K562 (cell line): Measurements from ENCODE around the gene PLSCR3. TPM values are rescaled to one million over a fixed set of nuclear protein-coding genes. Genes with fewer than 3 reads are reported as not detected.

Experiments used
- ATAC-seq: fragments of 200-7000 bp; cut with Tn5 transposase; 3 replicates; pipeline ENCODE4 v1.9.1; 2020; ENCODE audit warnings: moderate library complexity
- BruUV-seq: library from RNA; stranded (reverse); fragments of 400-500 nt; replicated peaks from 2 replicates; lab custom pipeline; 2021; lab: Mats Ljungman, UMichigan
- CTCF ChIA-PET: fragments of 300-600 bp; formaldehyde crosslinking; extraction: SDS; loops from one replicate; lab custom pipeline; 2021; ENCODE audit warnings: low intra/inter-chr PET ratio; lab: Yijun Ruan, JAX
- POLR2A ChIA-PET: fragments of 300-600, 350-650 bp; sonication (Branson Sonifier 250); formaldehyde crosslinking; extraction: SDS; loops from one replicate; lab custom pipeline; 2021; ENCODE audit warnings: antibody characterized with exemption, inconsistent platforms; lab: Yijun Ruan, JAX
- DNase-seq, 4 experiments: peaks; one replicate each; pipeline versions ENCODE4 v3.0.0 to v3.0.0-alpha.2; 2011 to 2018; ENCODE audit warnings: low spot score in 3 of 4, mixed read lengths in 3 of 4; ENCODE audit errors: extremely low read depth in 1 of 4
- FAIRE-seq: peaks from 2 replicates; lab custom pipeline; 2011; peaks lifted over from hg19 to GRCh38; lab: Jason Lieb, UNC
- H2AFZ ChIP-seq: 2 replicates; pipeline ENCODE4 v1.6.0; 2011; ENCODE audit warnings: low read depth, low read length, control low read depth, inconsistent platforms
- H3K27ac ChIP-seq: fragments of 200-600 bp; 3 replicates; pipeline ENCODE4 v1.8.0; 2011; ENCODE audit warnings: low read depth, mild to moderate bottlenecking, control low read depth, inconsistent platforms, low read length, moderate library complexity, mixed read lengths; ENCODE audit errors: extremely low read depth
- H3K27me3 ChIP-seq, 2 experiments: fragments of 300-600 bp in 1 of 2; 2 replicates in 1 of 2; 3 replicates in 1 of 2; pipeline versions ENCODE4 v1.6.0 to v1.8.0; 2011; ENCODE audit warnings: inconsistent platforms in 2 of 2, low read length in 2 of 2, mild to moderate bottlenecking in 1 of 2, mixed read lengths in 1 of 2, moderate library complexity in 1 of 2; ENCODE audit not compliant: control insufficient read depth in 2 of 2, insufficient read depth in 2 of 2
- H3K36me3 ChIP-seq: fragments of 300-600 bp; 3 replicates; pipeline ENCODE4 v1.8.0; 2011; ENCODE audit warnings: mild to moderate bottlenecking, low read length, inconsistent platforms; ENCODE audit not compliant: control insufficient read depth, insufficient read depth
- H3K4me1 ChIP-seq, 2 experiments: fragments of 200-600 bp in 1 of 2; replicated peaks in 1 of 2; 2 replicates in 1 of 2; 3 replicates in 1 of 2; pipeline versions ENCODE4 v1.5.1 to v1.8.0; 2011; ENCODE audit warnings: inconsistent platforms in 2 of 2, low read length in 2 of 2, mild to moderate bottlenecking in 1 of 2, mixed read lengths in 1 of 2, moderate library complexity in 1 of 2; ENCODE audit not compliant: control insufficient read depth in 2 of 2, insufficient read depth in 2 of 2
- H3K4me2 ChIP-seq: 2 replicates; pipeline ENCODE4 v1.6.1; 2011; ENCODE audit warnings: low read length, control low read depth, inconsistent platforms, mixed read lengths; ENCODE audit not compliant: insufficient read depth
- H3K4me3 ChIP-seq: fragments of 200-600 bp; sonication (generic), shearing (Covaris generic); 2 replicates; pipeline ENCODE4 v1.5.1; 2016; ENCODE audit warnings: control low read depth, inconsistent platforms
- H3K79me2 ChIP-seq: fragments of 200-600 bp; 3 replicates; pipeline ENCODE4 v1.8.0; 2011; ENCODE audit warnings: low read length, inconsistent platforms; ENCODE audit not compliant: control insufficient read depth, insufficient read depth
- H3K9ac ChIP-seq, 2 experiments: 2 replicates each; pipeline versions ENCODE4 v1.6.0 to v1.6.1; 2011; ENCODE audit warnings: low read depth in 2 of 2, low read length in 2 of 2, control low read depth in 1 of 2, inconsistent platforms in 1 of 2, mild to moderate bottlenecking in 1 of 2, mixed read lengths in 1 of 2; ENCODE audit not compliant: insufficient read depth in 1 of 2
- H3K9me1 ChIP-seq: one replicate; pipeline ENCODE4 v1.6.0; 2011; ENCODE audit warnings: inconsistent platforms, mild to moderate bottlenecking, low read length, moderate library complexity; ENCODE audit not compliant: control insufficient read depth, insufficient read depth
- H3K9me3 ChIP-seq: replicated peaks from 2 replicates; pipeline ENCODE4 v1.5.1; 2011; ENCODE audit warnings: low read depth, low read length, inconsistent platforms; ENCODE audit not compliant: control insufficient read depth, insufficient read depth
- H4K20me1 ChIP-seq: replicated peaks from 2 replicates; pipeline ENCODE4 v1.6.1; 2011; ENCODE audit warnings: low read length, inconsistent platforms, mixed read lengths; ENCODE audit not compliant: control insufficient read depth, insufficient read depth
- BCOR ChIP-seq: fragments of 450-650 bp; IDR thresholded peaks from 2 replicates; pipeline ENCODE4 v1.6.1; 2016
- CBX3 ChIP-seq, 2 experiments: IDR thresholded peaks; 1 replicate in 1 of 2; 2 replicates in 1 of 2; pipeline ENCODE4 v1.6.1; 2012; ENCODE audit warnings: inconsistent platforms in 2 of 2, low read length in 2 of 2, borderline replicate concordance in 1 of 2, control low read depth in 1 of 2
- DIDO1 ChIP-seq: fragments of 450-650 bp; IDR thresholded peaks from 2 replicates; pipeline ENCODE4 v1.6.1; 2016; ENCODE audit warnings: low read depth, missing biosample characterization, missing genetic modification characterization
- GABPB1 ChIP-seq: sonication (generic); formaldehyde crosslinking; IDR thresholded peaks from 2 replicates; pipeline ENCODE4 v1.8.0; 2022; ENCODE audit warnings: mild to moderate bottlenecking, missing genetic modification reagents
- KDM1A ChIP-seq, 2 experiments: fragments of 450-650 bp; IDR thresholded peaks; 2 replicates each; pipeline ENCODE4 v1.6.1; 2016; ENCODE audit warnings: mild to moderate bottlenecking in 2 of 2
- NELFE ChIP-seq: IDR thresholded peaks from 2 replicates; pipeline ENCODE4 v1.6.1; 2011; ENCODE audit warnings: mild to moderate bottlenecking; ENCODE audit not compliant: insufficient read depth, insufficient read length
- RBM25 ChIP-seq: fragments of 200-400 bp; formaldehyde crosslinking; IDR thresholded peaks from 2 replicates; pipeline ENCODE4 v1.6.1; 2018; ENCODE audit warnings: low read length, low read depth, moderate library complexity; ENCODE audit not compliant: severe bottlenecking
- TRIM24 ChIP-seq, 2 experiments: fragments of 450-650 bp; IDR thresholded peaks; 2 replicates each; pipeline ENCODE4 v1.6.1; 2016
- TRIM28 ChIP-seq: fragments of 450-650 bp; IDR thresholded peaks from 2 replicates; pipeline ENCODE4 v1.6.1; 2017
- ZFP30 ChIP-seq: fragments of 250-450 bp; sonication (Bioruptor Pico); IDR thresholded peaks from 2 replicates; pipeline ENCODE4 v1.8.0; 2022; ENCODE audit warnings: moderate library complexity, mild to moderate bottlenecking, inconsistent platforms, borderline replicate concordance
- ZNF79 ChIP-seq: fragments of 250-450 bp; sonication (Bioruptor Pico); IDR thresholded peaks from 2 replicates; pipeline ENCODE4 v1.4.0; 2020; ENCODE audit warnings: low read depth, mild to moderate bottlenecking, moderate library complexity
- WGBS: fragments of 100-300 bp; shearing (Covaris generic); methylation state at CpG from one replicate; pipeline ENCODE4 v1.1.6; 2016; ENCODE audit warnings: low coverage, mixed read lengths; ENCODE audit not compliant: insufficient coverage; ENCODE audit errors: missing lambda C conversion rate; 5-methylcytosine and 5-hydroxymethylcytosine counted together
- in situ Hi-C: fragments of 300-500 bp; cut with MboI; formaldehyde crosslinking; loops from 4 replicates; pipeline ENCODE4 v1.15.0; 2018; ENCODE audit warnings: inconsistent platforms, mixed read lengths
- intact Hi-C: fragments of 100-400 bp; cut with micrococcal nuclease; formaldehyde crosslinking; loops from 2 replicates; pipeline ENCODE4 v1.14.2; 2022
- polyA plus RNA-seq, 8 experiments: library from polyadenylated mRNA; depleted of rRNA in 4 of 8; stranded (reverse) in 5 of 8; unstranded in 3 of 8; fragments of >200 nt; fragmentation: Nextera tagmentation in 2 of 8; fragmentation: Illumina TruSeq in 1 of 8; extraction: Ambion mirVana in 2 of 8; extraction: Trizol in 1 of 8; gene quantifications; 2 replicates each; pipeline versions ENCODE4 v1.2.1 to v1.2.3, GENCODE V29; 2011 to 2014; ENCODE audit warnings: inconsistent platforms in 1 of 8, missing spikeins in 1 of 8
- total RNA-seq, 7 experiments: library from RNA; depleted of rRNA in 6 of 7; stranded (reverse); fragments of >200 nt in 6 of 7; fragmentation: Illumina TruSeq in 2 of 7; extraction: Trizol in 2 of 7; gene quantifications; 2 replicates each; pipeline versions ENCODE4 v1.2.1 to v1.2.3, GENCODE V29; 2011 to 2021; ENCODE audit warnings: low replicate concordance in 1 of 7
- TF ChIP-seq, protein P1 (sequence below): sonication (generic); formaldehyde crosslinking; IDR thresholded peaks from 2 replicates; pipeline ENCODE4 v1.8.0; 2022; ENCODE audit warnings: mild to moderate bottlenecking, missing genetic modification reagents
- TF ChIP-seq, protein P2 (sequence below): IDR thresholded peaks from 2 replicates; pipeline ENCODE4 v1.6.1; 2012; ENCODE audit warnings: low read depth, low read length, improper control_type of control experiment, borderline replicate concordance
- TF ChIP-seq, protein P3 (sequence below): fragments of 450-650 bp; IDR thresholded peaks from 2 replicates; pipeline ENCODE4 v1.6.1; 2018; ENCODE audit warnings: mild to moderate bottlenecking, low read depth; ENCODE audit not compliant: partially characterized antibody
- TF ChIP-seq, protein P4 (sequence below), 2 experiments: fragments of 450-650 bp in 1 of 2; sonication (generic) in 1 of 2; formaldehyde crosslinking; conservative IDR thresholded peaks; 2 replicates each; pipeline versions ENCODE4 v1.4.0 to v1.8.1; 2020 to 2022; ENCODE audit warnings: mild to moderate bottlenecking in 1 of 2, missing genetic modification reagents in 1 of 2

The PLSCR3 gene
- total and polyA plus RNA-seq, 9 of the 15 experiments (the other 6 are each of a cell fraction or from before 2014, with no cell fraction given), result 3.2 to 16.8 (median 4.5) TPM

DNA sequence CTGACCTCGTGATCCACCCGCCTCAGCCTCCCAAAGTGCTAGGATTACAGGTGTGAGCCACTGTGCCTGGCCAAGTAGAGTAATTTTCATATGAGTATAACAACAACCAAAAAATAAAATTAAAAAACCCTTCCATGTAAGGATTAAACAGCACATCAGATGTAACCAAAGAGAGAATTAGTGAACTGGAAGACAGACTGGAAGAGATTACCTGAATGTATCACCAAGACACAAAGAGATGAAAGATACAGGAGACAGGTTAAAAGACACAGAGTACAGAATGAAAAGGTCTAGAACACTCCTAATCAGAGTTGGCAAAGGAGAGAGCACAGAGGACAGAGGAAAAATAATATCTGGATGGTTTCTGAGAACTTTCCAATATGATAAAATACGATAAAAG is 15.2 kb downstream of the PLSCR3 start:
- Histone ChIP-seq H3K9ac (no peak overlapping the region), H3K9me3 (peaks cover 2% of the 10 kb centered on the region; the same call in 1 of the 2 replicates), H2AFZ (no peak overlapping the region), H3K4me3 (no peak overlapping the region), H3K79me2 (no peaks in the 10 kb centered on the region; the same call in 2 of the 3 replicates), H3K4me1 (peaks cover 8 to 18% of the 10 kb centered on the region in 2 experiments; a peak in 4 of 5 replicates), H3K36me3 (no peaks in the 10 kb centered on the region), H3K4me2 (no peak overlapping the region), H3K9me1 (no peaks in the 10 kb centered on the region), H3K27me3 (no peaks in the 10 kb centered on the region), H4K20me1 (no peaks in the 10 kb centered on the region), H3K27ac (no peak overlapping the region)
- ATAC-seq (no peak), FAIRE-seq (no peak), DNase-seq (no peak)
- ChIA-PET CTCF (no interaction called here), POLR2A (no interaction called here)
- intact Hi-C loops (no loop called here), in situ Hi-C loops (no loop called here)
- TF ChIP-seq KDM1A (IDR thresholded peaks at IDR 0.05) (peak in 1 of 2 experiments; percentile 36; a peak in 1 of 4 replicates), CBX3 (IDR thresholded peaks at IDR 0.05; ENCODE audit: borderline replicate concordance in 1 of 2, low read length in 2 of 2) (peak in 1 of 2 experiments; percentile 71; a peak in 1 of 3 replicates), ZNF79 (CRISPR knock-in tag) (no peak), RBM25 (peak; percentile 44), DIDO1 (no peak), ZFP30 (peak; percentile 62; the same call in 1 of the 2 replicates), TRIM24 (IDR thresholded peaks at IDR 0.05) (0 out of 4 replicates have a peak, but pooled peaks of 1 of the 2 experiments have one; percentile 18), TRIM28 (peak; percentile 76; the same call in 1 of the 2 replicates), GABPB1 (no peak), NELFE (no peak), BCOR (peak; percentile 62)
- TF ChIP-seq, protein P1, sequence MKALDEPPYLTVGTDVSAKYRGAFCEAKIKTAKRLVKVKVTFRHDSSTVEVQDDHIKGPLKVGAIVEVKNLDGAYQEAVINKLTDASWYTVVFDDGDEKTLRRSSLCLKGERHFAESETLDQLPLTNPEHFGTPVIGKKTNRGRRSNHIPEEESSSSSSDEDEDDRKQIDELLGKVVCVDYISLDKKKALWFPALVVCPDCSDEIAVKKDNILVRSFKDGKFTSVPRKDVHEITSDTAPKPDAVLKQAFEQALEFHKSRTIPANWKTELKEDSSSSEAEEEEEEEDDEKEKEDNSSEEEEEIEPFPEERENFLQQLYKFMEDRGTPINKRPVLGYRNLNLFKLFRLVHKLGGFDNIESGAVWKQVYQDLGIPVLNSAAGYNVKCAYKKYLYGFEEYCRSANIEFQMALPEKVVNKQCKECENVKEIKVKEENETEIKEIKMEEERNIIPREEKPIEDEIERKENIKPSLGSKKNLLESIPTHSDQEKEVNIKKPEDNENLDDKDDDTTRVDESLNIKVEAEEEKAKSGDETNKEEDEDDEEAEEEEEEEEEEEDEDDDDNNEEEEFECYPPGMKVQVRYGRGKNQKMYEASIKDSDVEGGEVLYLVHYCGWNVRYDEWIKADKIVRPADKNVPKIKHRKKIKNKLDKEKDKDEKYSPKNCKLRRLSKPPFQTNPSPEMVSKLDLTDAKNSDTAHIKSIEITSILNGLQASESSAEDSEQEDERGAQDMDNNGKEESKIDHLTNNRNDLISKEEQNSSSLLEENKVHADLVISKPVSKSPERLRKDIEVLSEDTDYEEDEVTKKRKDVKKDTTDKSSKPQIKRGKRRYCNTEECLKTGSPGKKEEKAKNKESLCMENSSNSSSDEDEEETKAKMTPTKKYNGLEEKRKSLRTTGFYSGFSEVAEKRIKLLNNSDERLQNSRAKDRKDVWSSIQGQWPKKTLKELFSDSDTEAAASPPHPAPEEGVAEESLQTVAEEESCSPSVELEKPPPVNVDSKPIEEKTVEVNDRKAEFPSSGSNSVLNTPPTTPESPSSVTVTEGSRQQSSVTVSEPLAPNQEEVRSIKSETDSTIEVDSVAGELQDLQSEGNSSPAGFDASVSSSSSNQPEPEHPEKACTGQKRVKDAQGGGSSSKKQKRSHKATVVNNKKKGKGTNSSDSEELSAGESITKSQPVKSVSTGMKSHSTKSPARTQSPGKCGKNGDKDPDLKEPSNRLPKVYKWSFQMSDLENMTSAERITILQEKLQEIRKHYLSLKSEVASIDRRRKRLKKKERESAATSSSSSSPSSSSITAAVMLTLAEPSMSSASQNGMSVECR (CRISPR knock-in tag), result no peak
- TF ChIP-seq, protein P2, sequence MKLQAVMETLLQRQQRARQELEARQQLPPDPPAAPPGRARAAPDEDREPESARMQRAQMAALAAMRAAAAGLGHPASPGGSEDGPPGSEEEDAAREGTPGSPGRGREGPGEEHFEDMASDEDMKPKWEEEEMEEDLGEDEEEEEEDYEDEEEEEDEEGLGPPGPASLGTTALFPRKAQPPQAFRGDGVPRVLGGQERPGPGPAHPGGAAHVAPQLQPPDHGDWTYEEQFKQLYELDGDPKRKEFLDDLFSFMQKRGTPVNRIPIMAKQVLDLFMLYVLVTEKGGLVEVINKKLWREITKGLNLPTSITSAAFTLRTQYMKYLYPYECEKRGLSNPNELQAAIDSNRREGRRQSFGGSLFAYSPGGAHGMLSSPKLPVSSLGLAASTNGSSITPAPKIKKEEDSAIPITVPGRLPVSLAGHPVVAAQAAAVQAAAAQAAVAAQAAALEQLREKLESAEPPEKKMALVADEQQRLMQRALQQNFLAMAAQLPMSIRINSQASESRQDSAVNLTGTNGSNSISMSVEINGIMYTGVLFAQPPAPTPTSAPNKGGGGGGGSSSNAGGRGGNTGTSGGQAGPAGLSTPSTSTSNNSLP, result no peak
- TF ChIP-seq, protein P3, sequence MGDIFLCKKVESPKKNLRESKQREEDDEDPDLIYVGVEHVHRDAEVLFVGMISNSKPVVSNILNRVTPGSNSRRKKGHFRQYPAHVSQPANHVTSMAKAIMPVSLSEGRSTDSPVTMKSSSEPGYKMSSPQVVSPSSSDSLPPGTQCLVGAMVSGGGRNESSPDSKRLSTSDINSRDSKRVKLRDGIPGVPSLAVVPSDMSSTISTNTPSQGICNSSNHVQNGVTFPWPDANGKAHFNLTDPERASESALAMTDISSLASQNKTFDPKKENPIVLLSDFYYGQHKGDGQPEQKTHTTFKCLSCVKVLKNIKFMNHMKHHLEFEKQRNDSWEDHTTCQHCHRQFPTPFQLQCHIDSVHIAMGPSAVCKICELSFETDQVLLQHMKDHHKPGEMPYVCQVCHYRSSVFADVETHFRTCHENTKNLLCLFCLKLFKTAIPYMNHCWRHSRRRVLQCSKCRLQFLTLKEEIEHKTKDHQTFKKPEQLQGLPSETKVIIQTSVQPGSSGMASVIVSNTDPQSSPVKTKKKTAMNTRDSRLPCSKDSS, result peak; percentile 36
- TF ChIP-seq, protein P4, sequence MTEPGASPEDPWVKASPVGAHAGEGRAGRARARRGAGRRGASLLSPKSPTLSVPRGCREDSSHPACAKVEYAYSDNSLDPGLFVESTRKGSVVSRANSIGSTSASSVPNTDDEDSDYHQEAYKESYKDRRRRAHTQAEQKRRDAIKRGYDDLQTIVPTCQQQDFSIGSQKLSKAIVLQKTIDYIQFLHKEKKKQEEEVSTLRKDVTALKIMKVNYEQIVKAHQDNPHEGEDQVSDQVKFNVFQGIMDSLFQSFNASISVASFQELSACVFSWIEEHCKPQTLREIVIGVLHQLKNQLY (CRISPR knock-in tag; conservative IDR thresholded peaks at IDR 0.05), result no peak
- BruUV-seq, result no TSS peak
- 71% methylated on average over 3 of the region's 3 CpGs for WGBS
